ENCODE measurements around the gene CTDSPL2. TPM values are rescaled to one million over a fixed set of nuclear protein-coding genes. Genes with fewer than 3 reads are reported as not detected.

CTDSPL2 gene
- total and polyA plus RNA-seq, 2 of the 8 experiments (the other 6 are each of a cell fraction or from before 2014, with no cell fraction given) = 25.2 to 64.7 TPM

DNA sequence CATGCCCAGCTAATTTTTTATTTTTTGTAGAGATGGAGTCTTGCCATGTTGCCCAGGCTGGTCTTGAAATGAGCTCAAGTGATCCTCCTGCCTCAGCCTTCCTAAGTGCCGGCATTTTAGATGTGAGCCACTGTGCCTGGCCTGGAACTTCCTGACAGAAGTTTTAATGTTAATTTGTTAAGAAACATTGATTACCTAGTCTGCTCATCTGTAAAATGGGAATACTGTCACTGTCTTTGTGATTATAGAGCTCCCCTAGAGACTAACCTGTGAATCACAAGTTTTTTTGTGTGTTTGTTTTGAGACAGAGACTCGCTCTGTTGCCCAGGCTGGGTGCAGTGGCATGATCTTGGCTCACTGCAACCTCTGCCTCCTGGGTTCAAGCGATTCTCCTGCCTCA, 105.3 kb downstream of the CTDSPL2 start (continued):
- TF ChIP-seq, protein P1, sequence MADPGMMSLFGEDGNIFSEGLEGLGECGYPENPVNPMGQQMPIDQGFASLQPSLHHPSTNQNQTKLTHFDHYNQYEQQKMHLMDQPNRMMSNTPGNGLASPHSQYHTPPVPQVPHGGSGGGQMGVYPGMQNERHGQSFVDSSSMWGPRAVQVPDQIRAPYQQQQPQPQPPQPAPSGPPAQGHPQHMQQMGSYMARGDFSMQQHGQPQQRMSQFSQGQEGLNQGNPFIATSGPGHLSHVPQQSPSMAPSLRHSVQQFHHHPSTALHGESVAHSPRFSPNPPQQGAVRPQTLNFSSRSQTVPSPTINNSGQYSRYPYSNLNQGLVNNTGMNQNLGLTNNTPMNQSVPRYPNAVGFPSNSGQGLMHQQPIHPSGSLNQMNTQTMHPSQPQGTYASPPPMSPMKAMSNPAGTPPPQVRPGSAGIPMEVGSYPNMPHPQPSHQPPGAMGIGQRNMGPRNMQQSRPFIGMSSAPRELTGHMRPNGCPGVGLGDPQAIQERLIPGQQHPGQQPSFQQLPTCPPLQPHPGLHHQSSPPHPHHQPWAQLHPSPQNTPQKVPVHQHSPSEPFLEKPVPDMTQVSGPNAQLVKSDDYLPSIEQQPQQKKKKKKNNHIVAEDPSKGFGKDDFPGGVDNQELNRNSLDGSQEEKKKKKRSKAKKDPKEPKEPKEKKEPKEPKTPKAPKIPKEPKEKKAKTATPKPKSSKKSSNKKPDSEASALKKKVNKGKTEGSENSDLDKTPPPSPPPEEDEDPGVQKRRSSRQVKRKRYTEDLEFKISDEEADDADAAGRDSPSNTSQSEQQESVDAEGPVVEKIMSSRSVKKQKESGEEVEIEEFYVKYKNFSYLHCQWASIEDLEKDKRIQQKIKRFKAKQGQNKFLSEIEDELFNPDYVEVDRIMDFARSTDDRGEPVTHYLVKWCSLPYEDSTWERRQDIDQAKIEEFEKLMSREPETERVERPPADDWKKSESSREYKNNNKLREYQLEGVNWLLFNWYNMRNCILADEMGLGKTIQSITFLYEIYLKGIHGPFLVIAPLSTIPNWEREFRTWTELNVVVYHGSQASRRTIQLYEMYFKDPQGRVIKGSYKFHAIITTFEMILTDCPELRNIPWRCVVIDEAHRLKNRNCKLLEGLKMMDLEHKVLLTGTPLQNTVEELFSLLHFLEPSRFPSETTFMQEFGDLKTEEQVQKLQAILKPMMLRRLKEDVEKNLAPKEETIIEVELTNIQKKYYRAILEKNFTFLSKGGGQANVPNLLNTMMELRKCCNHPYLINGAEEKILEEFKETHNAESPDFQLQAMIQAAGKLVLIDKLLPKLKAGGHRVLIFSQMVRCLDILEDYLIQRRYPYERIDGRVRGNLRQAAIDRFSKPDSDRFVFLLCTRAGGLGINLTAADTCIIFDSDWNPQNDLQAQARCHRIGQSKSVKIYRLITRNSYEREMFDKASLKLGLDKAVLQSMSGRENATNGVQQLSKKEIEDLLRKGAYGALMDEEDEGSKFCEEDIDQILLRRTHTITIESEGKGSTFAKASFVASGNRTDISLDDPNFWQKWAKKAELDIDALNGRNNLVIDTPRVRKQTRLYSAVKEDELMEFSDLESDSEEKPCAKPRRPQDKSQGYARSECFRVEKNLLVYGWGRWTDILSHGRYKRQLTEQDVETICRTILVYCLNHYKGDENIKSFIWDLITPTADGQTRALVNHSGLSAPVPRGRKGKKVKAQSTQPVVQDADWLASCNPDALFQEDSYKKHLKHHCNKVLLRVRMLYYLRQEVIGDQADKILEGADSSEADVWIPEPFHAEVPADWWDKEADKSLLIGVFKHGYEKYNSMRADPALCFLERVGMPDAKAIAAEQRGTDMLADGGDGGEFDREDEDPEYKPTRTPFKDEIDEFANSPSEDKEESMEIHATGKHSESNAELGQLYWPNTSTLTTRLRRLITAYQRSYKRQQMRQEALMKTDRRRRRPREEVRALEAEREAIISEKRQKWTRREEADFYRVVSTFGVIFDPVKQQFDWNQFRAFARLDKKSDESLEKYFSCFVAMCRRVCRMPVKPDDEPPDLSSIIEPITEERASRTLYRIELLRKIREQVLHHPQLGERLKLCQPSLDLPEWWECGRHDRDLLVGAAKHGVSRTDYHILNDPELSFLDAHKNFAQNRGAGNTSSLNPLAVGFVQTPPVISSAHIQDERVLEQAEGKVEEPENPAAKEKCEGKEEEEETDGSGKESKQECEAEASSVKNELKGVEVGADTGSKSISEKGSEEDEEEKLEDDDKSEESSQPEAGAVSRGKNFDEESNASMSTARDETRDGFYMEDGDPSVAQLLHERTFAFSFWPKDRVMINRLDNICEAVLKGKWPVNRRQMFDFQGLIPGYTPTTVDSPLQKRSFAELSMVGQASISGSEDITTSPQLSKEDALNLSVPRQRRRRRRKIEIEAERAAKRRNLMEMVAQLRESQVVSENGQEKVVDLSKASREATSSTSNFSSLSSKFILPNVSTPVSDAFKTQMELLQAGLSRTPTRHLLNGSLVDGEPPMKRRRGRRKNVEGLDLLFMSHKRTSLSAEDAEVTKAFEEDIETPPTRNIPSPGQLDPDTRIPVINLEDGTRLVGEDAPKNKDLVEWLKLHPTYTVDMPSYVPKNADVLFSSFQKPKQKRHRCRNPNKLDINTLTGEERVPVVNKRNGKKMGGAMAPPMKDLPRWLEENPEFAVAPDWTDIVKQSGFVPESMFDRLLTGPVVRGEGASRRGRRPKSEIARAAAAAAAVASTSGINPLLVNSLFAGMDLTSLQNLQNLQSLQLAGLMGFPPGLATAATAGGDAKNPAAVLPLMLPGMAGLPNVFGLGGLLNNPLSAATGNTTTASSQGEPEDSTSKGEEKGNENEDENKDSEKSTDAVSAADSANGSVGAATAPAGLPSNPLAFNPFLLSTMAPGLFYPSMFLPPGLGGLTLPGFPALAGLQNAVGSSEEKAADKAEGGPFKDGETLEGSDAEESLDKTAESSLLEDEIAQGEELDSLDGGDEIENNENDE (IDR thresholded peaks at IDR 0.05; ENCODE audit: insufficient replicate concordance, low read length) = no peak
- no peak for TF ChIP-seq CEBPB (IDR thresholded peaks at IDR 0.05; ENCODE audit: low read depth, low read length)
- TF ChIP-seq, protein P2, sequence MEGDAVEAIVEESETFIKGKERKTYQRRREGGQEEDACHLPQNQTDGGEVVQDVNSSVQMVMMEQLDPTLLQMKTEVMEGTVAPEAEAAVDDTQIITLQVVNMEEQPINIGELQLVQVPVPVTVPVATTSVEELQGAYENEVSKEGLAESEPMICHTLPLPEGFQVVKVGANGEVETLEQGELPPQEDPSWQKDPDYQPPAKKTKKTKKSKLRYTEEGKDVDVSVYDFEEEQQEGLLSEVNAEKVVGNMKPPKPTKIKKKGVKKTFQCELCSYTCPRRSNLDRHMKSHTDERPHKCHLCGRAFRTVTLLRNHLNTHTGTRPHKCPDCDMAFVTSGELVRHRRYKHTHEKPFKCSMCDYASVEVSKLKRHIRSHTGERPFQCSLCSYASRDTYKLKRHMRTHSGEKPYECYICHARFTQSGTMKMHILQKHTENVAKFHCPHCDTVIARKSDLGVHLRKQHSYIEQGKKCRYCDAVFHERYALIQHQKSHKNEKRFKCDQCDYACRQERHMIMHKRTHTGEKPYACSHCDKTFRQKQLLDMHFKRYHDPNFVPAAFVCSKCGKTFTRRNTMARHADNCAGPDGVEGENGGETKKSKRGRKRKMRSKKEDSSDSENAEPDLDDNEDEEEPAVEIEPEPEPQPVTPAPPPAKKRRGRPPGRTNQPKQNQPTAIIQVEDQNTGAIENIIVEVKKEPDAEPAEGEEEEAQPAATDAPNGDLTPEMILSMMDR (IDR thresholded peaks at IDR 0.05; ENCODE audit: control extremely low read depth in 1 of 3, insufficient read depth in 1 of 3, low read depth in 1 of 3, low read length in 3 of 3) = peak in 1 of 3 experiments; percentile 32; a peak in 2 of 4 replicates
- TF ChIP-seq JUND (IDR thresholded peaks at IDR 0.05; ENCODE audit: low read length) = no peak
- no peak for TF ChIP-seq RNF2 (IDR thresholded peaks at IDR 0.05; ENCODE audit: borderline replicate concordance, low read depth, low read length, missing control alignments, poor library complexity, severe bottlenecking)
- TF ChIP-seq KDM1A (IDR thresholded peaks at IDR 0.05; ENCODE audit: borderline replicate concordance, low read length) = peak; percentile 93
- no peak for TF ChIP-seq CTBP2 (IDR thresholded peaks at IDR 0.05; ENCODE audit: borderline replicate concordance, insufficient read depth, insufficient read length, low read length)
- no peak for TF ChIP-seq FOSL1 (IDR thresholded peaks at IDR 0.05; ENCODE audit: insufficient read depth, low read depth, low read length)
